BJ (cell line): ENCODE data around the gene SGCA. TPM values are rescaled to one million over a fixed set of nuclear protein-coding genes. Genes with fewer than 3 reads are reported as not detected.
A peak's percentile ranks its signal among the peaks of the same experiment; 100 is the strongest.

Experiments used
- CTCF ChIA-PET: fragments of 350-600 bp; formaldehyde crosslinking; extraction: SDS; loops from one replicate; lab custom pipeline; 2021; ENCODE audit warnings: antibody characterized with exemption, inconsistent platforms; lab: Yijun Ruan, JAX
- POLR2A ChIA-PET: fragments of 300-600 bp; sonication (Branson Sonifier 250); formaldehyde crosslinking; extraction: SDS; loops from one replicate; lab custom pipeline; 2021; ENCODE audit warnings: antibody characterized with exemption; lab: Charles Lee
- DNase-seq: peaks from one replicate; pipeline ENCODE4 v3.0.0-alpha.2; 2011; ENCODE audit warnings: low read depth
- H3K27me3 ChIP-seq: 2 replicates; pipeline ENCODE4 v1.6.0; 2011; ENCODE audit warnings: low read length; ENCODE audit not compliant: control insufficient read depth, insufficient read depth
- H3K36me3 ChIP-seq: 2 replicates; pipeline ENCODE4 v1.5.1; 2011; ENCODE audit warnings: low read length; ENCODE audit not compliant: control insufficient read depth, insufficient read depth
- H3K4me3 ChIP-seq: 2 replicates; pipeline ENCODE4 v1.5.1; 2011; ENCODE audit warnings: low read depth, mild to moderate bottlenecking, control low read depth, low read length
- polyA plus RNA-seq: library from polyadenylated mRNA; depleted of rRNA; stranded (reverse); fragments of >200 nt; gene quantifications from 2 replicates; pipeline ENCODE4 v1.2.3, GENCODE V29; 2011
- TF ChIP-seq, protein P1 (sequence below): IDR thresholded peaks from 2 replicates; pipeline ENCODE4 v1.5.1; 2011; ENCODE audit warnings: low read depth, mild to moderate bottlenecking, control low read depth, inconsistent platforms, low read length, moderate library complexity; ENCODE audit not compliant: insufficient read depth

Gene SGCA
- polyA plus RNA-seq, 1 experiment = 0.40 TPM

DNA sequence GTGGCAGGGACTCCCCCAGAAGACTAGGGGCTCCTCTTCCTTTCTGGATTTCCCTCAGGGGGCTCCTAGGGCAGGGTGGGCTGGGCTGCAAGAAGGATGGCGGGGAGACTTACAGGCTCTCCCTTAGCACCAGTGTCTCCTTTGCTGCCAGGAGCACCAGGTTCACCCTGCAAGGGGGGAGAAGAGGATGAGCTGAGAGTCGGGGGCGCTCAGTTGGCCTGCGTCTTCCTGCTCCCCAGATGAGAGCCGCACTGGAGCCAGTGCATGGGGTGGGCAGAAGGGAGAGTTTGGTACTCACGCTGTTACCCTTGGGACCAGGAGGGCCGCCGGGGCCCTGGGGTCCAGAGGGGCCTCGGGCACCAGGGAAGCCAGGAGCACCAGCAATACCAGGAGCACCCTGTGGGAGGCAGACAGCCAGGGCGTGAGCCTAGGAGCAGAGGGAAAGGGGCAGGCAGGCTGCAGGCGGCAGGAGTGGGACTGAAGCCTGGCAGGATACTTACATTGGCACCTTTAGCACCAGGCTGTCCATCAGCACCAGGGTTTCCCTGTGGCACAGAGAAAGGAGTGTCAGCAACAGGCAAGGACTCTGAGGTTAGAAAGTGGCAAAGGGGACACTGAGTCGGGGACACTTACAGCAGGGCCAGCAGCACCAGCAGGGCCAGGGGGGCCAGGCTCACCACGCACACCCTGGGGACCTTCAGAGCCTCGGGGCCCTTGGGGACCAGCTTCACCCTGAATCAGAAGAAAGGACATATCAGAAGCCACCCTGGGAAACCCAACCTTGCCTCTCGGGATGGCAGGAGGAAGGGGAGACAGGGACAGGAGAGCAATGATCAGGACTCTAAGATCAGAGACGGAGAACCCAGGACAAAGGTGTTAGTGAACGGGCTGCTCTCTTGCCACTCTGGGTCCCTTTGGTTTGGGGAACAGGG is 29.4 kb downstream of the SGCA start:
- Histone ChIP-seq H3K36me3 (peaks cover 88% of the 10 kb centered on the region), H3K27me3 (no peaks in the 10 kb centered on the region), H3K4me3 (peak overlapping the region; percentile 97)
- no peak for DNase-seq
- ChIA-PET CTCF (interaction anchor here (0.9 to 3.8 kb wide), 8 partner anchors 8 to 77 kb away, joined by 3 to 46 read pairs (median 6); no protein-coding TSS in a partner anchor), POLR2A (interaction anchor here (0.8 to 3.2 kb wide), 3 partner anchors 14 to 75 kb away, joined by 3 to 23 read pairs (median 16); no protein-coding TSS in a partner anchor)
- TF ChIP-seq, protein P1, sequence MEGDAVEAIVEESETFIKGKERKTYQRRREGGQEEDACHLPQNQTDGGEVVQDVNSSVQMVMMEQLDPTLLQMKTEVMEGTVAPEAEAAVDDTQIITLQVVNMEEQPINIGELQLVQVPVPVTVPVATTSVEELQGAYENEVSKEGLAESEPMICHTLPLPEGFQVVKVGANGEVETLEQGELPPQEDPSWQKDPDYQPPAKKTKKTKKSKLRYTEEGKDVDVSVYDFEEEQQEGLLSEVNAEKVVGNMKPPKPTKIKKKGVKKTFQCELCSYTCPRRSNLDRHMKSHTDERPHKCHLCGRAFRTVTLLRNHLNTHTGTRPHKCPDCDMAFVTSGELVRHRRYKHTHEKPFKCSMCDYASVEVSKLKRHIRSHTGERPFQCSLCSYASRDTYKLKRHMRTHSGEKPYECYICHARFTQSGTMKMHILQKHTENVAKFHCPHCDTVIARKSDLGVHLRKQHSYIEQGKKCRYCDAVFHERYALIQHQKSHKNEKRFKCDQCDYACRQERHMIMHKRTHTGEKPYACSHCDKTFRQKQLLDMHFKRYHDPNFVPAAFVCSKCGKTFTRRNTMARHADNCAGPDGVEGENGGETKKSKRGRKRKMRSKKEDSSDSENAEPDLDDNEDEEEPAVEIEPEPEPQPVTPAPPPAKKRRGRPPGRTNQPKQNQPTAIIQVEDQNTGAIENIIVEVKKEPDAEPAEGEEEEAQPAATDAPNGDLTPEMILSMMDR = peak; percentile 59

DNA sequence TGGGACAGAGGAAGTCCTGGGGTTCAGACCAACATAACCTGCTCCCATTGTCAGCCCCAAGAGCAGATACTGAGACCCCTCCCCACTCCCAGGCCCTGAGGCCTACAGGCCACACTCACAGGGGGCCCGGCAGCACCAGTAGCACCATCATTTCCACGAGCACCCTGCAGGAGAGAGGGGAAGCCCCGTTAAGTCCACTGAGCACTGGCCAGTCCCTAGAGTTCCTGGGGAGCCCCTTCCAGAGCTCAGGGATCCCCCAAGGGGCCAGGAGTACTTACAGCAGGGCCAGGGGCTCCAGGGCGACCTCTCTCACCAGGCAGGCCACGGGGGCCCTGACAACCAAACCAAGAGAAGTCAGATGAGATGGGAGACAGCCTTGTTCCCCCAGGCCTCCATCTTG is 30.2 kb downstream of the SGCA start:
- ChIA-PET CTCF (interaction anchor here (0.8 to 3.8 kb wide), 9 partner anchors 9 to 86 kb away, joined by 3 to 46 read pairs (median 6); no protein-coding TSS in a partner anchor), POLR2A (interaction anchor here (0.8 to 3.2 kb wide), 5 partner anchors 14 to 75 kb away, joined by 3 to 23 read pairs (median 6); no protein-coding TSS in a partner anchor)
- DNase-seq = no peak
- TF ChIP-seq, protein P1 = no peak
- Histone ChIP-seq H3K27me3 (no peaks in the 10 kb centered on the region), H3K36me3 (peaks cover 85% of the 10 kb centered on the region), H3K4me3 (peak overlapping the region; percentile 97)

DNA sequence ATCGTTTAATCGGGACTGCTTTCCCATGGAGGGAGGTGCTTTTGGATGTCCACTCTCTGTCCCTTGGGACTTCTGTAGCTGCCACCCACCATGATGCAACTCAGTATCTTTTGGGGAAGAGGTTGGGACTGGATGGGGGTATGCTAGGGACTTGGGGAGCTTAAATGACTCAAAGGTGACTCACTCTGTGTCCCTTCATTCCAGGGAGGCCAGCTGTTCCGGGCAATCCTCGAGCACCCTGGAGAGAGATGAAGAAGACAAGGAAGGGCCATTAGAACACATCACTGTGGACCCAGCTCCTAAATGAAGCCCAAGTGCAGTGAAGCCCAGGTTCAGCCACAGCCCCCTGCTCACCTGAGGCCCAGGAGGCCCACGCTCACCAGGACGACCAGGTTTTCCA is 31.0 kb downstream of the SGCA start:
- H3K4me3 ChIP-seq = peak overlapping the region; percentile 97
- no peaks in the 10 kb centered on the region for H3K27me3 ChIP-seq
- ChIA-PET CTCF (interaction anchor here (0.6 to 3.8 kb wide), 12 partner anchors 10 to 85 kb away, joined by 3 to 46 read pairs (median 4); no protein-coding TSS in a partner anchor), POLR2A (interaction anchor here (0.7 to 3.2 kb wide), 10 partner anchors 9 to 76 kb away, joined by 3 to 23 read pairs (median 4); no protein-coding TSS in a partner anchor)
- peaks cover 79% of the 10 kb centered on the region for H3K36me3 ChIP-seq
- TF ChIP-seq, protein P1 = no peak
- no peak for DNase-seq

DNA sequence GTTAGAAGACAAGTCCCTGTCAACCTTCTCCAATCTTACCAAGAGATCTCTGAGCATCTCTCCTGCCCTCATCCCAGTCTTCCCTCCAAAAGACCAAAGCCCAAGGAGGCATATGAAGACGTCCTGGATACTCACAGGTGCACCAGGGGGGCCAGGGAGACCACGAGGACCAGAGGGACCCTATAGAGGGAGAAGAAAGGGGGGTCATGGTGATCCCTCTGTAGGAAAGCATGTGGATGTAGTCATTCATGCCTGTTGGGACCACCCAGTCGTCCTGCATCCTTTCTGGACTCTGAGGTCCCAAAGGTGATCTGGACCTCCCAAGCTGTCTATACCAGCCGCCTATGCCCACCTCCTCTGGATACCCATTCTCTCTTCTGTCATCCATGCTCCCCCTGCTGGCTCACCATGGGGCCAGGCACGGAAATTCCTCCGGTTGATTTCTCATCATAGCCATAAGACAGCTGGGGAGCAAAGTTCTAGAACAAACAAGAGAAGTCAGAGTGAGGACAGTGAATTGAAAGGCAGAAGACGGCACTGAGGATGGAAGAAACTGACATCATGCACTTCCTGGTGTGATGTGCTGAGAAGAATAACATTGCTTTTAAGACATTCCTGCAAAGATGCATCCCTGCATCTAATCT is 32.3 kb downstream of the SGCA start:
- POLR2A ChIA-PET = interaction anchor here (2.1 to 3.2 kb wide), 2 partner anchors 20 to 70 kb away, joined by 6 to 16 read pairs; no protein-coding TSS in a partner anchor
- Histone ChIP-seq H3K36me3 (peaks cover 65% of the 10 kb centered on the region), H3K4me3 (peak overlapping the region; percentile 97), H3K27me3 (no peaks in the 10 kb centered on the region)
- no peak for DNase-seq
- TF ChIP-seq, protein P1 = peak; percentile 62
- CTCF ChIA-PET = interaction anchor here (0.7 to 3.5 kb wide), 7 partner anchors 12 to 70 kb away, joined by 3 to 46 read pairs (median 4); no protein-coding TSS in a partner anchor
